ENCODE data around the gene SEMA5A. TPM values are rescaled to one million over a fixed set of nuclear protein-coding genes. Genes with fewer than 3 reads are reported as not detected.
A peak's percentile ranks its signal among the peaks of the same experiment; 100 is the strongest.

The SEMA5A gene
- total RNA-seq, 2 donors from 2014 or later, result 3.4 to 40.2 TPM

- H3K4me1 ChIP-seq, result peaks cover 9% of the 10 kb centered on the region
- DNase-seq, result no peak
- no peak overlapping the region for H3K4me3 ChIP-seq
- no peaks in the 10 kb centered on the region for H3K36me3 ChIP-seq (replicated peaks in 1 of 2; ENCODE audit: insufficient read depth in 1 of 2, low read depth in 2 of 2)
- TF ChIP-seq CTCF (IDR thresholded peaks at IDR 0.05) (no peak), POLR2A (IDR thresholded peaks at IDR 0.05) (no peak)
- no peak overlapping the region for H3K27ac ChIP-seq
- ATAC-seq, result peak; percentile 48
- no peaks in the 10 kb centered on the region for H3K27me3 ChIP-seq
- 74 to 84% methylated on average over 7 of the region's 7 CpGs for WGBS, 2 donors
- intact Hi-C loops (cut with DNase I), result no loop called here
- H3K9me3 ChIP-seq, result no peaks in the 10 kb centered on the region
Observed at GRCh38 chr5:9380109-9380508, 165.8 kb downstream of the SEMA5A start.

GRCh38 chr5:9376363-9377117 lies 169.3 kb downstream of the SEMA5A start:
- Histone ChIP-seq H3K9me3 (no peaks in the 10 kb centered on the region), H3K36me3 (replicated peaks in 1 of 2; ENCODE audit: insufficient read depth in 1 of 2, low read depth in 2 of 2) (no peaks in the 10 kb centered on the region), H3K4me1 (peaks cover 38% of the 10 kb centered on the region), H3K27ac (no peak overlapping the region), H3K27me3 (no peaks in the 10 kb centered on the region), H3K4me3 (no peak overlapping the region)
- TF ChIP-seq POLR2A (IDR thresholded peaks at IDR 0.05) (no peak), CTCF (IDR thresholded peaks at IDR 0.05) (no peak)
- no peak for DNase-seq
- no peak for ATAC-seq
- intact Hi-C loops (cut with DNase I), result no loop called here
- 73 to 85% methylated on average over 9 of the region's 9 CpGs for WGBS, 2 donors

- no peaks in the 10 kb centered on the region for H3K36me3 ChIP-seq (replicated peaks in 1 of 2; ENCODE audit: insufficient read depth in 1 of 2, low read depth in 2 of 2)
- no peak for TF ChIP-seq POLR2A (IDR thresholded peaks at IDR 0.05)
- no peak for TF ChIP-seq CTCF (IDR thresholded peaks at IDR 0.05)
- DNase-seq, result no peak
- no peaks in the 10 kb centered on the region for H3K9me3 ChIP-seq
- intact Hi-C loops (cut with DNase I), result no loop called here
- no peak overlapping the region for H3K4me3 ChIP-seq
- WGBS, 2 donors, result 90 to 93% methylated on average over 2 of the region's 2 CpGs
- no peak for ATAC-seq
- peaks cover 38% of the 10 kb centered on the region for H3K4me1 ChIP-seq
- H3K27ac ChIP-seq, result no peak overlapping the region
- H3K27me3 ChIP-seq, result no peaks in the 10 kb centered on the region
Observed at GRCh38 chr5:9375756-9376155, 170.1 kb downstream of the SEMA5A start.

- TF ChIP-seq POLR2A (IDR thresholded peaks at IDR 0.05), result no peak
- TF ChIP-seq CTCF (IDR thresholded peaks at IDR 0.05), result no peak
- ATAC-seq, result peak; percentile 77
- Histone ChIP-seq H3K27ac (peak overlapping the region in 3 of 4 donors; percentile 34 to 45 (median 36)), H3K4me3 (no peak overlapping the region), H3K27me3 (no peaks in the 10 kb centered on the region), H3K9me3 (no peaks in the 10 kb centered on the region), H3K4me1 (peaks cover 38% of the 10 kb centered on the region), H3K36me3 (replicated peaks in 1 of 2; ENCODE audit: insufficient read depth in 1 of 2, low read depth in 2 of 2) (no peaks in the 10 kb centered on the region)
- 34 to 41% methylated on average over 4 of the region's 4 CpGs for WGBS, 2 donors
- intact Hi-C loops (cut with DNase I), result no loop called here
- DNase-seq, result peak in 1 of 4 donors; percentile 8
Observed at GRCh38 chr5:9374025-9374424, 171.8 kb downstream of the SEMA5A start.

- ATAC-seq, result no peak
- Histone ChIP-seq H3K27me3 (no peaks in the 10 kb centered on the region), H3K36me3 (replicated peaks in 1 of 2; ENCODE audit: insufficient read depth in 1 of 2, low read depth in 2 of 2) (no peaks in the 10 kb centered on the region), H3K4me3 (no peak overlapping the region), H3K9me3 (no peaks in the 10 kb centered on the region), H3K27ac (peak overlapping the region in 3 of 4 donors; percentile 34 to 45 (median 36)), H3K4me1 (peaks cover 38% of the 10 kb centered on the region)
- TF ChIP-seq POLR2A (IDR thresholded peaks at IDR 0.05) (no peak), CTCF (IDR thresholded peaks at IDR 0.05) (no peak)
- intact Hi-C loops (cut with DNase I), result no loop called here
- no peak for DNase-seq
- 29 to 37% methylated on average over 2 of the region's 2 CpGs for WGBS, 2 donors
Observed at GRCh38 chr5:9373571-9373970, 172.3 kb downstream of the SEMA5A start.
